Panc1 (cell line): Measurements from ENCODE around the gene MACROD2.

Experiments used
- POLR2AphosphoS5 ChIP-seq: IDR thresholded peaks from 2 replicates; pipeline ENCODE4 v1.6.1; 2012; ENCODE audit warnings: mild to moderate bottlenecking, low read depth, low read length, moderate library complexity
- TCF7L2 ChIP-seq: IDR thresholded peaks from 2 replicates; pipeline ENCODE4 v1.6.1; 2011; ENCODE audit warnings: mild to moderate bottlenecking, low read depth, low read length, inconsistent platforms
- TF ChIP-seq, protein P1 (sequence below): fragments of 450-650 bp; IDR thresholded peaks from 2 replicates; pipeline ENCODE4 v1.5.1; 2017; ENCODE audit warnings: mild to moderate bottlenecking

DNA sequence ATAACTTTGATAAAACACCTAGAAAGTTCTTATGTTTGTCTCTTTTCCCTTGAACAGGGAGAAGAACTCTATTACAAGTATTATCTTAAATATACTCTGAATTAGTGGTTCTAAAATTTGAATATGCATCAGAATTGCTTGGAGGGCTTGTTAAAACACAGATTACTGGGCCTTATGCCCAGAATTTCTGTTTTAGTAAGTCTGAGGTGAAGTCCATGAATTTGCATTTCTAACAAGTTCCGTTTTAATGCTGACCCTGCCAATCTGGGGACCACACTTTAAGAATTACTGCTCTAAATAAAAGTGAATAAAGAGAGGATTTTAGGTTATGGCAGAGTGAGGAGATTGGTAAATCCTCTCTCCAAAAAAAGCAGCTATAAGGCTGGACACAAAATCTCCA, 510.2 kb downstream of the MACROD2 start:
- TF ChIP-seq, protein P1, sequence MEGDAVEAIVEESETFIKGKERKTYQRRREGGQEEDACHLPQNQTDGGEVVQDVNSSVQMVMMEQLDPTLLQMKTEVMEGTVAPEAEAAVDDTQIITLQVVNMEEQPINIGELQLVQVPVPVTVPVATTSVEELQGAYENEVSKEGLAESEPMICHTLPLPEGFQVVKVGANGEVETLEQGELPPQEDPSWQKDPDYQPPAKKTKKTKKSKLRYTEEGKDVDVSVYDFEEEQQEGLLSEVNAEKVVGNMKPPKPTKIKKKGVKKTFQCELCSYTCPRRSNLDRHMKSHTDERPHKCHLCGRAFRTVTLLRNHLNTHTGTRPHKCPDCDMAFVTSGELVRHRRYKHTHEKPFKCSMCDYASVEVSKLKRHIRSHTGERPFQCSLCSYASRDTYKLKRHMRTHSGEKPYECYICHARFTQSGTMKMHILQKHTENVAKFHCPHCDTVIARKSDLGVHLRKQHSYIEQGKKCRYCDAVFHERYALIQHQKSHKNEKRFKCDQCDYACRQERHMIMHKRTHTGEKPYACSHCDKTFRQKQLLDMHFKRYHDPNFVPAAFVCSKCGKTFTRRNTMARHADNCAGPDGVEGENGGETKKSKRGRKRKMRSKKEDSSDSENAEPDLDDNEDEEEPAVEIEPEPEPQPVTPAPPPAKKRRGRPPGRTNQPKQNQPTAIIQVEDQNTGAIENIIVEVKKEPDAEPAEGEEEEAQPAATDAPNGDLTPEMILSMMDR, result no peak
- no peak for TF ChIP-seq POLR2AphosphoS5
- no peak for TF ChIP-seq TCF7L2
